ENCODE results near the gene MT1B.

MT1B gene

DNA sequence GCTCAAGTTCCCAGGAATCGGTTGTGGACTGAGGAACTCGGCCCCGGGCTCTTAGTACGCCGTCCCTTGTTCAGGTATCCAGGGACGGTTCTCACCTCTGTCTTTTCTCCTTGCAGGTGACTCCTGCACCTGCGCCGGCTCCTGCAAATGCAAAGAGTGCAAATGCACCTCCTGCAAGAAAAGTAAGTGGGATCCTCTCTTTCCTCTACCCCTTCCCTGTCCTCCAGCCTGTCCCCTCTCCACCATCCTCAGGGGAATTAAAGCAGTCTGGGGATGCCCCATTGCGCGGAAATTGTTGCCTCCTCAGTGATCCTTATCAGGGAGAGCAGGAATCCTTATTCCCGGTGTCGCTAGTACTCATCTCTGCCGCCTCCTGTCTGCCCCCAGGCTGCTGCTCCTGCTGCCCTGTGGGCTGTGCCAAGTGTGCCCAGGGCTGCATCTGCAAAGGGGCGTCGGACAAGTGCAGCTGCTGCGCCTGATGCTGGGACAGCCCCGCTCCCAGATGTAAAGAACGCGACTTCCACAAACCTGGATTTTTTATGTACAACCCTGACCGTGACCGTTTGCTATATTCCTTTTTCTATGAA, 42.7 kb upstream of the MT1B start:
- Histone ChIP-seq H3K9ac (ENCODE audit: low read length) (peak overlapping the region; percentile 65), H4K20me1 (ENCODE audit: insufficient read depth, low read length) (no peaks in the 10 kb centered on the region), H3K4me2 (ENCODE audit: low read length) (peak overlapping the region; percentile 98), H3K27me3 (ENCODE audit: insufficient read depth, low read length) (no peaks in the 10 kb centered on the region), H3K4me1 (ENCODE audit: insufficient read depth, low read length, severe bottlenecking) (peaks cover 28% of the 10 kb centered on the region), H2AFZ (ENCODE audit: low read length) (no peak overlapping the region), H3K79me2 (ENCODE audit: insufficient read depth, low read length) (no peaks in the 10 kb centered on the region), H3K27ac (ENCODE audit: low read depth, low read length, poor library complexity, severe bottlenecking) (no peak overlapping the region), H3F3A (ENCODE audit: insufficient read depth, low read length) (no peaks in the 10 kb centered on the region), H3K4me3 (ENCODE audit: low read depth, low read length, poor library complexity, severe bottlenecking) (peak overlapping the region; percentile 68), H3K36me3 (ENCODE audit: insufficient read depth, low read length) (no peaks in the 10 kb centered on the region), H3K9me3 (ENCODE audit: low read length) (no peaks in the 10 kb centered on the region), H3K9me2 (ENCODE audit: low read depth, low read length) (no peaks in the 10 kb centered on the region)
- no peak for TF ChIP-seq EZH2 (IDR thresholded peaks at IDR 0.05; ENCODE audit: borderline replicate concordance, low read length)
- TF ChIP-seq, protein P1, sequence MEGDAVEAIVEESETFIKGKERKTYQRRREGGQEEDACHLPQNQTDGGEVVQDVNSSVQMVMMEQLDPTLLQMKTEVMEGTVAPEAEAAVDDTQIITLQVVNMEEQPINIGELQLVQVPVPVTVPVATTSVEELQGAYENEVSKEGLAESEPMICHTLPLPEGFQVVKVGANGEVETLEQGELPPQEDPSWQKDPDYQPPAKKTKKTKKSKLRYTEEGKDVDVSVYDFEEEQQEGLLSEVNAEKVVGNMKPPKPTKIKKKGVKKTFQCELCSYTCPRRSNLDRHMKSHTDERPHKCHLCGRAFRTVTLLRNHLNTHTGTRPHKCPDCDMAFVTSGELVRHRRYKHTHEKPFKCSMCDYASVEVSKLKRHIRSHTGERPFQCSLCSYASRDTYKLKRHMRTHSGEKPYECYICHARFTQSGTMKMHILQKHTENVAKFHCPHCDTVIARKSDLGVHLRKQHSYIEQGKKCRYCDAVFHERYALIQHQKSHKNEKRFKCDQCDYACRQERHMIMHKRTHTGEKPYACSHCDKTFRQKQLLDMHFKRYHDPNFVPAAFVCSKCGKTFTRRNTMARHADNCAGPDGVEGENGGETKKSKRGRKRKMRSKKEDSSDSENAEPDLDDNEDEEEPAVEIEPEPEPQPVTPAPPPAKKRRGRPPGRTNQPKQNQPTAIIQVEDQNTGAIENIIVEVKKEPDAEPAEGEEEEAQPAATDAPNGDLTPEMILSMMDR (IDR thresholded peaks at IDR 0.05; ENCODE audit: low read length): no peak

DNA sequence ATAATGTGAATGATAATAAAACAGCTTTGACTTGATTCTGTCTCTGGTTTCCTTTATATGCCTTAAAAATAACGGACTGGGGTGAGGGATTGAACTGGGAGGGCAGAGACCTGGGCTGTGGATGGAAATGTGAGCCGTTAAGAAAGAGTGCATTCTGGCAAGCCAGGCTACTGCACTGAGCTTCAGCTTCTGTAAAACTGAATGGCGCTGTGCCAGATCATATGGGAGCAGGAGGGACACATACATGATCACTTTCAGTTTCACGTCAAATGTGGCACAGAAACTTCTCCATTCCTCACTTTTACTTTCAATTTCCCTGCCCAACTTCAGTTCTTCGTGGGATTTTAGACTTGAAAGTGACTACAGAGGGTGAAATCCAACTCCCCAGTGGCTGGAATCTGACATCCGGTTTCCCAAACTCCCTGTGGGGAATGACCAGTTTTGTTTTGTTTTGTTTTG, 42.2 kb upstream of the MT1B start:
- peaks cover 28% of the 10 kb centered on the region for H3K4me1 ChIP-seq (ENCODE audit: insufficient read depth, low read length, severe bottlenecking)
- no peak overlapping the region for H3K27ac ChIP-seq (ENCODE audit: low read depth, low read length, poor library complexity, severe bottlenecking)
- H3K4me3 ChIP-seq (ENCODE audit: low read depth, low read length, poor library complexity, severe bottlenecking): peak overlapping the region; percentile 68

DNA sequence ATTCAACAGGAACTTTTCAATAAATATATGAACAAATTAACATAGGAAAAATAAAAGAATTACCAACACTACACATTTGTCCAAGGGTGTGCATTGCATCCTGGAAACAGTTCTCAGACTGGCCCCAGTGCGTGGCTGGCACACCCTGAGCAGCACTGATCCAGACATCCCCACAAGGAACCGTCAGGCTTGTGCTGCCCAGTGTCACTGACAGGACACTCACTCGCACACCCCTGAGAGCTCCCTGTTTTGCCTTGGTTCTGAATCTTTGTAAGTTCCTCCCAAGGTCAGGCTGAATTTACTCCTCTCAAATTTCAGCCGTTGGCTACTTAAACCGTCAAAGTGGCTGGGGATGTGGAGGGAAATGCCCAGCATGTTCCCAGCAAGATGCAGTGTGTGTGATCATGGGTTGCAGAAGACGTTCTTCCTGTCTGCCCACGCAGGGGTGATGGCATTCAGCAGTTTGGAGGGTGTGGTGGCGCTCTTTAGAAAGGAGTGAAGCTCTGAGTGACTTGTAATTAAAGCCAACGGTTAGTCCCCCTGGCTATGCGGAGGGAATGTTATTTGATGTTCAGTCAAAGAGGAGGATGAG, 41.6 kb upstream of the MT1B start:
- H3K27ac ChIP-seq (ENCODE audit: low read depth, low read length, poor library complexity, severe bottlenecking): no peak overlapping the region
- TF ChIP-seq EZH2 (IDR thresholded peaks at IDR 0.05; ENCODE audit: borderline replicate concordance, low read length): no peak
- TF ChIP-seq, protein P1 (IDR thresholded peaks at IDR 0.05; ENCODE audit: low read length): peak; percentile 8; the same call in 1 of the 2 replicates
- no peak overlapping the region; the same call in 1 of the 2 replicates for H3K9ac ChIP-seq (ENCODE audit: low read length)
- H3K79me2 ChIP-seq (ENCODE audit: insufficient read depth, low read length): no peaks in the 10 kb centered on the region
- no peak overlapping the region for H3K4me3 ChIP-seq (ENCODE audit: low read depth, low read length, poor library complexity, severe bottlenecking)
- H3K4me2 ChIP-seq (ENCODE audit: low read length): peak overlapping the region; percentile 98
- H3K9me3 ChIP-seq (ENCODE audit: low read length): no peaks in the 10 kb centered on the region
- H2AFZ ChIP-seq (ENCODE audit: low read length): no peak overlapping the region
- H4K20me1 ChIP-seq (ENCODE audit: insufficient read depth, low read length): no peaks in the 10 kb centered on the region
- H3K9me2 ChIP-seq (ENCODE audit: low read depth, low read length): no peaks in the 10 kb centered on the region
- no peaks in the 10 kb centered on the region for H3K27me3 ChIP-seq (ENCODE audit: insufficient read depth, low read length)
- no peaks in the 10 kb centered on the region for H3F3A ChIP-seq (ENCODE audit: insufficient read depth, low read length)
- H3K36me3 ChIP-seq (ENCODE audit: insufficient read depth, low read length): no peaks in the 10 kb centered on the region
- peaks cover 28% of the 10 kb centered on the region for H3K4me1 ChIP-seq (ENCODE audit: insufficient read depth, low read length, severe bottlenecking)

More for the DNA sequence above, 42.2 kb upstream of the MT1B start:
- Histone ChIP-seq H4K20me1 (ENCODE audit: insufficient read depth, low read length) (no peaks in the 10 kb centered on the region), H3K9me2 (ENCODE audit: low read depth, low read length) (no peaks in the 10 kb centered on the region), H3K4me2 (ENCODE audit: low read length) (peak overlapping the region; percentile 98), H3K27me3 (ENCODE audit: insufficient read depth, low read length) (no peaks in the 10 kb centered on the region), H3F3A (ENCODE audit: insufficient read depth, low read length) (no peaks in the 10 kb centered on the region), H3K36me3 (ENCODE audit: insufficient read depth, low read length) (no peaks in the 10 kb centered on the region), H2AFZ (ENCODE audit: low read length) (no peak overlapping the region), H3K79me2 (ENCODE audit: insufficient read depth, low read length) (no peaks in the 10 kb centered on the region), H3K9me3 (ENCODE audit: low read length) (no peaks in the 10 kb centered on the region), H3K9ac (ENCODE audit: low read length) (peak overlapping the region; percentile 65; the same call in 1 of the 2 replicates)
- TF ChIP-seq EZH2 (IDR thresholded peaks at IDR 0.05; ENCODE audit: borderline replicate concordance, low read length): no peak
- TF ChIP-seq, protein P1 (IDR thresholded peaks at IDR 0.05; ENCODE audit: low read length): no peak
